WTC11 (cell line): ENCODE results near the gene RFTN1. TPM values are rescaled to one million over a fixed set of nuclear protein-coding genes. Genes with fewer than 3 reads are reported as not detected.

Experiments
- ATAC-seq: fragments of 200-7000 bp; cut with Tn5 transposase; 2 replicates; pipeline ENCODE4 v1.10.0; 2021; ENCODE audit warnings: mild to moderate bottlenecking, moderate library complexity
- CTCF ChIA-PET: fragments of 300-600 bp; sonication (Branson Sonifier 250); formaldehyde crosslinking; loops from one replicate; lab custom pipeline; 2021; ENCODE audit warnings: antibody characterized with exemption; lab: Charles Lee
- POLR2A ChIA-PET: fragments of 350-600 bp; sonication (Branson Sonifier 250); formaldehyde crosslinking; loops from one replicate; lab custom pipeline; 2021; ENCODE audit warnings: antibody characterized with exemption; lab: Charles Lee
- DNase-seq: peaks from one replicate; pipeline ENCODE4 v3.0.0; 2021; ENCODE audit warnings: low spot score
- H3K27ac Mint-ChIP-seq: 2 replicates; pipeline ENCODE4 v1.8.0; 2021; ENCODE audit warnings: mixed read lengths
- H3K27me3 Mint-ChIP-seq: 2 replicates; pipeline ENCODE4 v1.8.0; 2021; ENCODE audit warnings: low read depth, mild to moderate bottlenecking, moderate library complexity, mixed read lengths
- H3K36me3 Mint-ChIP-seq: 2 replicates; pipeline ENCODE4 v1.8.0; 2021; ENCODE audit warnings: mixed read lengths
- H3K4me1 Mint-ChIP-seq: 2 replicates; pipeline ENCODE4 v1.8.0; 2022; ENCODE audit warnings: mixed read lengths
- H3K4me3 Mint-ChIP-seq: 2 replicates; pipeline ENCODE4 v1.8.0; 2021; ENCODE audit warnings: mild to moderate bottlenecking, moderate library complexity, mixed read lengths
- H3K9me3 Mint-ChIP-seq: 2 replicates; pipeline ENCODE4 v1.8.0; 2021; ENCODE audit warnings: mixed read lengths
- CREM ChIP-seq: sonication (generic); formaldehyde crosslinking; IDR thresholded peaks from 2 replicates; pipeline ENCODE4 v1.8.1; 2022; ENCODE audit warnings: mild to moderate bottlenecking, missing genetic modification reagents, moderate library complexity
- GRHL2 ChIP-seq: fragments of 250-450 bp; sonication (Bioruptor Pico); IDR thresholded peaks from 2 replicates; pipeline ENCODE4 v1.8.0; 2022; ENCODE audit warnings: mild to moderate bottlenecking, moderate library complexity; ENCODE audit not compliant: insufficient replicate concordance, severe bottlenecking
- MXD4 ChIP-seq: fragments of 250-450 bp; sonication (Bioruptor Pico); IDR thresholded peaks from 2 replicates; pipeline ENCODE4 v1.8.0; 2021; ENCODE audit warnings: mild to moderate bottlenecking, moderate library complexity, borderline replicate concordance
- NFATC4 ChIP-seq: fragments of 250-450 bp; sonication (Bioruptor Pico); IDR thresholded peaks from 2 replicates; pipeline ENCODE4 v1.9.0; 2021; ENCODE audit warnings: mild to moderate bottlenecking
- OVOL2 ChIP-seq: fragments of 250-450 bp; sonication (Bioruptor Pico); IDR thresholded peaks from 2 replicates; pipeline ENCODE4 v1.9.0; 2021; ENCODE audit warnings: mild to moderate bottlenecking, borderline replicate concordance
- TEAD1 ChIP-seq: sonication (generic); formaldehyde crosslinking; IDR thresholded peaks from 2 replicates; pipeline ENCODE4 v1.8.0; 2022; ENCODE audit warnings: mild to moderate bottlenecking, missing genetic modification reagents
- ZNF263 ChIP-seq: sonication (generic); formaldehyde crosslinking; IDR thresholded peaks from 2 replicates; pipeline ENCODE4 v1.8.1; 2022; ENCODE audit warnings: low read depth, mild to moderate bottlenecking, moderate library complexity, missing genetic modification reagents
- ZNF317 ChIP-seq: sonication (generic); formaldehyde crosslinking; IDR thresholded peaks from 2 replicates; pipeline ENCODE4 v1.8.1; 2023; ENCODE audit warnings: low read depth, mild to moderate bottlenecking, moderate library complexity, missing genetic modification reagents, borderline replicate concordance
- total RNA-seq: library from RNA; stranded (reverse); gene quantifications from 3 replicates; pipeline ENCODE4 v1.2.3, GENCODE V29; 2021
- TF ChIP-seq, protein P1 (sequence below): fragments of 250-450 bp; sonication (Bioruptor Pico); IDR thresholded peaks from 2 replicates; pipeline ENCODE4 v1.8.0; 2021; ENCODE audit warnings: mild to moderate bottlenecking
- TF ChIP-seq, protein P2 (sequence below): sonication (generic); formaldehyde crosslinking; IDR thresholded peaks from 2 replicates; pipeline ENCODE4 v1.8.1; 2023; ENCODE audit warnings: mild to moderate bottlenecking, missing genetic modification reagents, moderate library complexity
- TF ChIP-seq, protein P3 (sequence below): sonication (generic); formaldehyde crosslinking; conservative IDR thresholded peaks from 2 replicates; pipeline ENCODE4 v1.8.1; 2023; ENCODE audit warnings: mild to moderate bottlenecking, low read depth, missing genetic modification reagents, moderate library complexity
- TF ChIP-seq, protein P4 (sequence below): sonication (generic); formaldehyde crosslinking; IDR thresholded peaks from 2 replicates; pipeline ENCODE4 v1.8.0; 2023; ENCODE audit warnings: mild to moderate bottlenecking, missing genetic modification reagents
- TF ChIP-seq, protein P5 (sequence below): sonication (generic); formaldehyde crosslinking; IDR thresholded peaks from 2 replicates; pipeline ENCODE4 v1.8.1; 2022; ENCODE audit warnings: missing genetic modification reagents, borderline replicate concordance
- TF ChIP-seq, protein P6 (sequence below): sonication (generic); formaldehyde crosslinking; IDR thresholded peaks from 2 replicates; pipeline ENCODE4 v1.8.0; 2022; ENCODE audit warnings: mild to moderate bottlenecking, missing genetic modification reagents
- TF ChIP-seq, protein P7 (sequence below): fragments of 250-450 bp; sonication (Bioruptor Pico); IDR thresholded peaks from 2 replicates; pipeline ENCODE4 v1.9.0; 2021; ENCODE audit warnings: mild to moderate bottlenecking

The RFTN1 gene
- total RNA-seq, 1 experiment from 2014 or later: 3.8 TPM

DNA sequence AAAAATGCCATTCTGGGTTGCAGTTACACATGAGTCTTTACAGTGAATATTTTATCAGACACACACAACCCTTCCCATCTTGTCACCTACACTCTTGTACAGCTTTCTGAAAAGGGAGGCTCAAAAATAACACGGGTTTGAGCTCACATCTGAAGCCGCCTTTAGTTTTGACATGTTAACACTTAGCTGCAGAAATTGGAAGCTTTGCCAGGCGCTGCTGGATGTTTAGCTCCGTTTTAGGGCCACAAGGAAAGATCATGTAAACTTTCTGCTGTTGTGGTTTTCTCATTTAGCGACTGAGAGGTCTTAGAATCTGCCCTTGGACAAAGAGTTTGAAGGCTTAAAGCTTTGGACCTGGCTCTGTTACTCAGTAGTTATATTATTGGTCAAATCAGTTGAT lies 128.3 kb downstream of the RFTN1 start (continued):
- TF ChIP-seq, protein P1, sequence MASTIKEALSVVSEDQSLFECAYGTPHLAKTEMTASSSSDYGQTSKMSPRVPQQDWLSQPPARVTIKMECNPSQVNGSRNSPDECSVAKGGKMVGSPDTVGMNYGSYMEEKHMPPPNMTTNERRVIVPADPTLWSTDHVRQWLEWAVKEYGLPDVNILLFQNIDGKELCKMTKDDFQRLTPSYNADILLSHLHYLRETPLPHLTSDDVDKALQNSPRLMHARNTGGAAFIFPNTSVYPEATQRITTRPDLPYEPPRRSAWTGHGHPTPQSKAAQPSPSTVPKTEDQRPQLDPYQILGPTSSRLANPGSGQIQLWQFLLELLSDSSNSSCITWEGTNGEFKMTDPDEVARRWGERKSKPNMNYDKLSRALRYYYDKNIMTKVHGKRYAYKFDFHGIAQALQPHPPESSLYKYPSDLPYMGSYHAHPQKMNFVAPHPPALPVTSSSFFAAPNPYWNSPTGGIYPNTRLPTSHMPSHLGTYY (CRISPR knock-in tag): no peak

DNA sequence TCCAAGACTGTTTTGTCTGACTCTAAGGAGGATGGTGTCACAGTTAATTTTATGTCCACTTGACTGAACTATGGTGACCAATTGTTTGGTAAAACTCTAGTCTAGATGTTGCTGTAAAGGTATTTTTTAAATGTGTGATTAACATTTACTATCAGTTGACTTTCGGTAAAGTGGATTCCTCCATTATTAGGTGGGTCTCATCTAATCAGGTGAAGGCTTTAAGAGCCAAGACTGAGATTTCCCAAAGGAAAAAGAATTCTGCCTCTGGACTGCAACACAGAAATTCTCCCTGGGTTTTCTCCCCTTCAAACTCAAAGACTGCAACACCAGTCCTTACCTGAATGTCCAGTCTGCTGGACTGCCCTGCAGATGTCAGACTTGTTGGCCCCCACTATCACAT lies 129.6 kb downstream of the RFTN1 start:
- CTCF ChIA-PET: no interaction called here
- H3K27ac Mint-ChIP-seq: no peak overlapping the region
- peaks cover 9% of the 10 kb centered on the region for H3K4me1 Mint-ChIP-seq
- H3K9me3 Mint-ChIP-seq: no peaks in the 10 kb centered on the region
- POLR2A ChIA-PET: no interaction called here
- DNase-seq (no peak), ATAC-seq (no peak)
- H3K27me3 Mint-ChIP-seq: peaks cover 3% of the 10 kb centered on the region; the same call in 1 of the 2 replicates
- TF ChIP-seq, protein P2, sequence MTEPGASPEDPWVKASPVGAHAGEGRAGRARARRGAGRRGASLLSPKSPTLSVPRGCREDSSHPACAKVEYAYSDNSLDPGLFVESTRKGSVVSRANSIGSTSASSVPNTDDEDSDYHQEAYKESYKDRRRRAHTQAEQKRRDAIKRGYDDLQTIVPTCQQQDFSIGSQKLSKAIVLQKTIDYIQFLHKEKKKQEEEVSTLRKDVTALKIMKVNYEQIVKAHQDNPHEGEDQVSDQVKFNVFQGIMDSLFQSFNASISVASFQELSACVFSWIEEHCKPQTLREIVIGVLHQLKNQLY: no peak
- TF ChIP-seq ZNF317 (CRISPR knock-in tag): no peak
- no peaks in the 10 kb centered on the region for H3K36me3 Mint-ChIP-seq
- H3K4me3 Mint-ChIP-seq: no peak overlapping the region

DNA sequence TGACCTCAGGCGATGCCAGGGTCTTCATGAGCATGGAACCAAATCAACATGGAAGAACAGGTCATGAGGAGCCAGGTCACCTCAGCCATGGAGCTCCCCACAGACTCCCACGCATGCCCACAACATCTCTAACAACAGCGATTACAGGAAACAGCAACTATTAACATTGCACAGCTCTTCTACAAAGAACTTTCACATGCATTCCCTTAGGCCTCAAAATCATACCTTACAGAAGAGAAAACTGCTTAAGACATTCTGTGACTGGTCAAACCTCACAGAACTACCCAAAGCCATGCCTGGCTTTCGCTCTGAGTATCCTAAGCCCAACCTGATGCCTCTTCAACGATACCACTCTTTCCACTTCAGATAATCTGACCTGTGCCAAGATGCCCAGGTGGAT lies 130.7 kb downstream of the RFTN1 start:
- no peak overlapping the region for H3K27ac Mint-ChIP-seq
- CTCF ChIA-PET: no interaction called here
- TF ChIP-seq, protein P3, sequence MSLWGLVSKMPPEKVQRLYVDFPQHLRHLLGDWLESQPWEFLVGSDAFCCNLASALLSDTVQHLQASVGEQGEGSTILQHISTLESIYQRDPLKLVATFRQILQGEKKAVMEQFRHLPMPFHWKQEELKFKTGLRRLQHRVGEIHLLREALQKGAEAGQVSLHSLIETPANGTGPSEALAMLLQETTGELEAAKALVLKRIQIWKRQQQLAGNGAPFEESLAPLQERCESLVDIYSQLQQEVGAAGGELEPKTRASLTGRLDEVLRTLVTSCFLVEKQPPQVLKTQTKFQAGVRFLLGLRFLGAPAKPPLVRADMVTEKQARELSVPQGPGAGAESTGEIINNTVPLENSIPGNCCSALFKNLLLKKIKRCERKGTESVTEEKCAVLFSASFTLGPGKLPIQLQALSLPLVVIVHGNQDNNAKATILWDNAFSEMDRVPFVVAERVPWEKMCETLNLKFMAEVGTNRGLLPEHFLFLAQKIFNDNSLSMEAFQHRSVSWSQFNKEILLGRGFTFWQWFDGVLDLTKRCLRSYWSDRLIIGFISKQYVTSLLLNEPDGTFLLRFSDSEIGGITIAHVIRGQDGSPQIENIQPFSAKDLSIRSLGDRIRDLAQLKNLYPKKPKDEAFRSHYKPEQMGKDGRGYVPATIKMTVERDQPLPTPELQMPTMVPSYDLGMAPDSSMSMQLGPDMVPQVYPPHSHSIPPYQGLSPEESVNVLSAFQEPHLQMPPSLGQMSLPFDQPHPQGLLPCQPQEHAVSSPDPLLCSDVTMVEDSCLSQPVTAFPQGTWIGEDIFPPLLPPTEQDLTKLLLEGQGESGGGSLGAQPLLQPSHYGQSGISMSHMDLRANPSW (CRISPR knock-in tag): no peak
- TF ChIP-seq, protein P4, sequence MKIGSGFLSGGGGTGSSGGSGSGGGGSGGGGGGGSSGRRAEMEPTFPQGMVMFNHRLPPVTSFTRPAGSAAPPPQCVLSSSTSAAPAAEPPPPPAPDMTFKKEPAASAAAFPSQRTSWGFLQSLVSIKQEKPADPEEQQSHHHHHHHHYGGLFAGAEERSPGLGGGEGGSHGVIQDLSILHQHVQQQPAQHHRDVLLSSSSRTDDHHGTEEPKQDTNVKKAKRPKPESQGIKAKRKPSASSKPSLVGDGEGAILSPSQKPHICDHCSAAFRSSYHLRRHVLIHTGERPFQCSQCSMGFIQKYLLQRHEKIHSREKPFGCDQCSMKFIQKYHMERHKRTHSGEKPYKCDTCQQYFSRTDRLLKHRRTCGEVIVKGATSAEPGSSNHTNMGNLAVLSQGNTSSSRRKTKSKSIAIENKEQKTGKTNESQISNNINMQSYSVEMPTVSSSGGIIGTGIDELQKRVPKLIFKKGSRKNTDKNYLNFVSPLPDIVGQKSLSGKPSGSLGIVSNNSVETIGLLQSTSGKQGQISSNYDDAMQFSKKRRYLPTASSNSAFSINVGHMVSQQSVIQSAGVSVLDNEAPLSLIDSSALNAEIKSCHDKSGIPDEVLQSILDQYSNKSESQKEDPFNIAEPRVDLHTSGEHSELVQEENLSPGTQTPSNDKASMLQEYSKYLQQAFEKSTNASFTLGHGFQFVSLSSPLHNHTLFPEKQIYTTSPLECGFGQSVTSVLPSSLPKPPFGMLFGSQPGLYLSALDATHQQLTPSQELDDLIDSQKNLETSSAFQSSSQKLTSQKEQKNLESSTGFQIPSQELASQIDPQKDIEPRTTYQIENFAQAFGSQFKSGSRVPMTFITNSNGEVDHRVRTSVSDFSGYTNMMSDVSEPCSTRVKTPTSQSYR (CRISPR knock-in tag): no peak
- TF ChIP-seq, protein P1 (CRISPR knock-in tag): no peak
- TF ChIP-seq NFATC4 (no peak), GRHL2 (CRISPR knock-in tag) (no peak), CREM (no peak), ZNF263 (no peak), MXD4 (CRISPR knock-in tag) (no peak), TEAD1 (CRISPR knock-in tag) (no peak), OVOL2 (CRISPR knock-in tag) (no peak)
- TF ChIP-seq, protein P5, sequence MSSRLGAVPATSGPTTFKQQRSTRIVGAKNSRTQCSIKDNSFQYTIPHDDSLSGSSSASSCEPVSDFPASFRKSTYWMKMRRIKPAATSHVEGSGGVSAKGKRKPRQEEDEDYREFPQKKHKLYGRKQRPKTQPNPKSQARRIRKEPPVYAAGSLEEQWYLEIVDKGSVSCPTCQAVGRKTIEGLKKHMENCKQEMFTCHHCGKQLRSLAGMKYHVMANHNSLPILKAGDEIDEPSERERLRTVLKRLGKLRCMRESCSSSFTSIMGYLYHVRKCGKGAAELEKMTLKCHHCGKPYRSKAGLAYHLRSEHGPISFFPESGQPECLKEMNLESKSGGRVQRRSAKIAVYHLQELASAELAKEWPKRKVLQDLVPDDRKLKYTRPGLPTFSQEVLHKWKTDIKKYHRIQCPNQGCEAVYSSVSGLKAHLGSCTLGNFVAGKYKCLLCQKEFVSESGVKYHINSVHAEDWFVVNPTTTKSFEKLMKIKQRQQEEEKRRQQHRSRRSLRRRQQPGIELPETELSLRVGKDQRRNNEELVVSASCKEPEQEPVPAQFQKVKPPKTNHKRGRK (CRISPR knock-in tag): no peak
- TF ChIP-seq, protein P6, sequence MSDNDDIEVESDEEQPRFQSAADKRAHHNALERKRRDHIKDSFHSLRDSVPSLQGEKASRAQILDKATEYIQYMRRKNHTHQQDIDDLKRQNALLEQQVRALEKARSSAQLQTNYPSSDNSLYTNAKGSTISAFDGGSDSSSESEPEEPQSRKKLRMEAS: no peak
- TF ChIP-seq, protein P7, sequence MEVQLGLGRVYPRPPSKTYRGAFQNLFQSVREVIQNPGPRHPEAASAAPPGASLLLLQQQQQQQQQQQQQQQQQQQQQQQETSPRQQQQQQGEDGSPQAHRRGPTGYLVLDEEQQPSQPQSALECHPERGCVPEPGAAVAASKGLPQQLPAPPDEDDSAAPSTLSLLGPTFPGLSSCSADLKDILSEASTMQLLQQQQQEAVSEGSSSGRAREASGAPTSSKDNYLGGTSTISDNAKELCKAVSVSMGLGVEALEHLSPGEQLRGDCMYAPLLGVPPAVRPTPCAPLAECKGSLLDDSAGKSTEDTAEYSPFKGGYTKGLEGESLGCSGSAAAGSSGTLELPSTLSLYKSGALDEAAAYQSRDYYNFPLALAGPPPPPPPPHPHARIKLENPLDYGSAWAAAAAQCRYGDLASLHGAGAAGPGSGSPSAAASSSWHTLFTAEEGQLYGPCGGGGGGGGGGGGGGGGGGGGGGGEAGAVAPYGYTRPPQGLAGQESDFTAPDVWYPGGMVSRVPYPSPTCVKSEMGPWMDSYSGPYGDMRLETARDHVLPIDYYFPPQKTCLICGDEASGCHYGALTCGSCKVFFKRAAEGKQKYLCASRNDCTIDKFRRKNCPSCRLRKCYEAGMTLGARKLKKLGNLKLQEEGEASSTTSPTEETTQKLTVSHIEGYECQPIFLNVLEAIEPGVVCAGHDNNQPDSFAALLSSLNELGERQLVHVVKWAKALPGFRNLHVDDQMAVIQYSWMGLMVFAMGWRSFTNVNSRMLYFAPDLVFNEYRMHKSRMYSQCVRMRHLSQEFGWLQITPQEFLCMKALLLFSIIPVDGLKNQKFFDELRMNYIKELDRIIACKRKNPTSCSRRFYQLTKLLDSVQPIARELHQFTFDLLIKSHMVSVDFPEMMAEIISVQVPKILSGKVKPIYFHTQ (CRISPR knock-in tag): no peak
- TF ChIP-seq, protein P2: no peak

More for the DNA sequence above, 130.7 kb downstream of the RFTN1 start:
- ATAC-seq: no peak
- peaks cover 9% of the 10 kb centered on the region for H3K4me1 Mint-ChIP-seq
- H3K36me3 Mint-ChIP-seq: peaks cover 8% of the 10 kb centered on the region
- POLR2A ChIA-PET: no interaction called here
- no peak for DNase-seq
- no peak overlapping the region for H3K4me3 Mint-ChIP-seq
- peaks cover 10% of the 10 kb centered on the region for H3K9me3 Mint-ChIP-seq
- H3K27me3 Mint-ChIP-seq: peaks cover 6% of the 10 kb centered on the region; the same call in 1 of the 2 replicates
